Breast epithelium (tissue), 3 donors: Measurements from ENCODE around the gene PDSS2.

ENCODE experiments used
- CTCF ChIP-seq, 3 donors: fragments of 450-650 bp; IDR thresholded peaks; one replicate each; pipeline ENCODE4 v1.5.1; 2016 to 2017; ENCODE audit warnings: antibody characterized with exemption in 3 of 3, mild to moderate bottlenecking in 3 of 3, moderate library complexity in 3 of 3
- POLR2A ChIP-seq: fragments of 450-650 bp; IDR thresholded peaks from one replicate; pipeline ENCODE4 v1.6.1; 2016; ENCODE audit warnings: antibody characterized with exemption, mild to moderate bottlenecking, moderate library complexity

DNA sequence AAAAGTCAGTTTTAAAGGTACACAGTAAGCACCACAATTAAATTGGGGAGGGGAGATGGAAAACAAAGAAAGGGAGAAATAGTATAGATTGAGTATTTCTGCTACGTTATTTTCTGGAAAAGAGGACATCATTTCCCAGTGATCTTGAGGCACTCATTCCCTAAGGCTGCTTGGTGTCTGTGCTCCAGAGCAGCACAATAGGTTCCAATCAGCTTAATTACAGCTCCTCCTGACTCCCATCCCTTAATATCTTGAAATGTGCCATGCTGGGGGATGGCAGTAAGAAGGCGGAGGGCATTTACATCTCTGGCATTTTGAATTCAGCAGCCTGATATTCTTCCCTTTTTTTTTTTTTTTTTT is 304.6 kb downstream of the PDSS2 start:
- TF ChIP-seq CTCF (IDR thresholded peaks at IDR 0.05), result no peak
- no peak for TF ChIP-seq POLR2A
